A549 (cell line): ENCODE results near the gene PRRG2. TPM values are rescaled to one million over a fixed set of nuclear protein-coding genes. Genes with fewer than 3 reads are reported as not detected.

Source experiments
- ATAC-seq, 2 experiments: fragments of 200-7000 bp in 1 of 2; fragments of >200 bp in 1 of 2; cut with Nextera tagmentation in 1 of 2; cut with Tn5 transposase in 1 of 2; 3 replicates each; pipeline versions ENCODE4 v1.8.0 to v1.9.1; 2018 to 2020; ENCODE audit warnings: mild to moderate bottlenecking in 1 of 2, moderate library complexity in 1 of 2
- CTCF ChIA-PET: fragments of 300-600 bp; sonication (Branson Sonifier 250); formaldehyde crosslinking; extraction: SDS; loops from one replicate; lab custom pipeline; 2021; ENCODE audit warnings: antibody characterized with exemption, inconsistent platforms; lab: Yijun Ruan, JAX
- POLR2A ChIA-PET: fragments of 350-600 bp; formaldehyde crosslinking; extraction: SDS; loops from one replicate; lab custom pipeline; 2021; ENCODE audit warnings: antibody characterized with exemption, inconsistent platforms; lab: Yijun Ruan, JAX
- DNase-seq, 2 experiments: peaks; one replicate each; pipeline versions ENCODE4 v3.0.0 to v3.0.0-alpha.2; 2011 to 2016; ENCODE audit warnings: low read depth in 1 of 2, low spot score in 1 of 2
- FAIRE-seq: peaks from 2 replicates; lab custom pipeline; 2011; peaks lifted over from hg19 to GRCh38; lab: Jason Lieb, UNC
- H3K27ac ChIP-seq, 2 experiments: fragments of >200 bp; sonication (Bioruptor Twin); formaldehyde crosslinking; 3 replicates each; pipeline ENCODE4 v1.5.1; 2016 to 2017
- H3K4me1 ChIP-seq: fragments of >200 bp; sonication (Bioruptor Twin); formaldehyde crosslinking; 3 replicates; pipeline ENCODE4 v1.6.1; 2016
- H3K4me2 ChIP-seq: fragments of >200 bp; sonication (Bioruptor Twin); formaldehyde crosslinking; 3 replicates; pipeline ENCODE4 v1.6.1; 2016
- H3K4me3 ChIP-seq: fragments of >200 bp; sonication (Bioruptor Twin); formaldehyde crosslinking; 3 replicates; pipeline ENCODE4 v1.5.1; 2016
- H3K9me3 ChIP-seq: fragments of >200 bp; sonication (Bioruptor Twin); formaldehyde crosslinking; 3 replicates; pipeline ENCODE4 v1.6.1; 2016
- ATOH8 ChIP-seq: fragments of 250-450 bp; sonication (Bioruptor Pico); IDR thresholded peaks from 2 replicates; pipeline ENCODE4 v1.5.0; 2020; ENCODE audit warnings: low read depth, mild to moderate bottlenecking, moderate library complexity
- CBX2 ChIP-seq: fragments of 200-600 bp; sonication (generic); IDR thresholded peaks from 2 replicates; pipeline ENCODE4 v1.6.1; 2016; ENCODE audit warnings: low read depth, mild to moderate bottlenecking, borderline replicate concordance
- CEBPB ChIP-seq, 2 experiments: fragments of >200 bp in 1 of 2; sonication (Bioruptor Twin) in 1 of 2; formaldehyde crosslinking in 1 of 2; IDR thresholded peaks; 2 replicates each; pipeline ENCODE4 v1.6.1; 2012 to 2016
- CHD2 ChIP-seq: fragments of 150-350 bp; IDR thresholded peaks from 2 replicates; pipeline ENCODE4 v1.6.1; 2014; ENCODE audit warnings: low read length; ENCODE audit not compliant: partially characterized antibody
- CTCF ChIP-seq: fragments of >200 bp; sonication (Bioruptor Twin); formaldehyde crosslinking; IDR thresholded peaks from 3 replicates; pipeline ENCODE4 v1.5.1; 2016
- ELK1 ChIP-seq: fragments of 150-350 bp; IDR thresholded peaks from 2 replicates; pipeline ENCODE4 v1.6.1; 2014; ENCODE audit warnings: low read depth, mild to moderate bottlenecking, low read length
- EP300 ChIP-seq, 2 experiments: fragments of >200 bp; sonication (Bioruptor Twin); formaldehyde crosslinking; IDR thresholded peaks; 2 replicates in 1 of 2; 3 replicates in 1 of 2; pipeline ENCODE4 v1.6.1; 2016 to 2017
- FOSL2 ChIP-seq, 2 experiments: fragments of 450-650 bp in 1 of 2; fragments of >200 bp in 1 of 2; sonication (Bioruptor Twin) in 1 of 2; formaldehyde crosslinking; IDR thresholded peaks; 2 replicates each; pipeline versions ENCODE4 v1.5.0 to v1.6.1; 2016 to 2020; ENCODE audit warnings: mild to moderate bottlenecking in 1 of 2, moderate library complexity in 1 of 2
- FOXS1 ChIP-seq: fragments of 250-450 bp; sonication (Bioruptor Pico); IDR thresholded peaks from 2 replicates; pipeline ENCODE4 v1.5.0; 2020; ENCODE audit warnings: mild to moderate bottlenecking, moderate library complexity
- GATA3 ChIP-seq: IDR thresholded peaks from 2 replicates; pipeline ENCODE4 v1.6.1; 2012; ENCODE audit warnings: borderline replicate concordance
- HES2 ChIP-seq: fragments of >200 bp; sonication (Bioruptor Twin); formaldehyde crosslinking; IDR thresholded peaks from 2 replicates; pipeline ENCODE4 v1.6.1; 2016
- HEYL ChIP-seq: fragments of 250-450 bp; sonication (Bioruptor Pico); IDR thresholded peaks from 2 replicates; pipeline ENCODE4 v1.8.0; 2021; ENCODE audit warnings: mild to moderate bottlenecking, moderate library complexity
- HMGXB4 ChIP-seq: fragments of 250-450 bp; sonication (Bioruptor Pico); IDR thresholded peaks from 2 replicates; pipeline ENCODE4 v1.5.0; 2021; ENCODE audit warnings: mild to moderate bottlenecking, moderate library complexity, borderline replicate concordance
- HOXB13 ChIP-seq: fragments of 250-450 bp; sonication (Bioruptor Pico); IDR thresholded peaks from 2 replicates; pipeline ENCODE4 v1.5.0; 2020; ENCODE audit warnings: low read depth, mild to moderate bottlenecking, moderate library complexity
- JUN ChIP-seq, 2 experiments: fragments of >200 bp; sonication (Bioruptor Twin); formaldehyde crosslinking; IDR thresholded peaks; 2 replicates in 1 of 2; 3 replicates in 1 of 2; pipeline ENCODE4 v1.6.1; 2016 to 2017
- KDM1A ChIP-seq: fragments of 200-600 bp; sonication (generic); IDR thresholded peaks from 2 replicates; pipeline ENCODE4 v1.6.1; 2016; ENCODE audit warnings: low read depth, mild to moderate bottlenecking
- KDM5A ChIP-seq: fragments of 200-600 bp; sonication (generic); IDR thresholded peaks from 2 replicates; pipeline ENCODE4 v1.6.1; 2016; ENCODE audit warnings: antibody characterized with exemption, mild to moderate bottlenecking
- MAFK ChIP-seq: fragments of 450-650 bp; IDR thresholded peaks from 2 replicates; pipeline ENCODE4 v1.6.1; 2014; ENCODE audit not compliant: partially characterized antibody
- MAX ChIP-seq: IDR thresholded peaks from 2 replicates; pipeline ENCODE4 v1.6.1; 2012
- MAZ ChIP-seq: fragments of 150-350 bp; IDR thresholded peaks from 2 replicates; pipeline ENCODE4 v1.6.1; 2014; ENCODE audit warnings: antibody characterized with exemption, low read depth, low read length, borderline replicate concordance
- PBX3 ChIP-seq: IDR thresholded peaks from 2 replicates; pipeline ENCODE4 v1.6.1; 2012
- POLR2AphosphoS2 ChIP-seq: conservative IDR thresholded peaks from 2 replicates; pipeline ENCODE4 v1.6.1; 2012; ENCODE audit warnings: low read length, improper control_type of control experiment, inconsistent platforms
- RAD21 ChIP-seq, 2 experiments: fragments of >200 bp in 1 of 2; sonication (Bioruptor Twin) in 1 of 2; formaldehyde crosslinking in 1 of 2; IDR thresholded peaks in 1 of 2; conservative IDR thresholded peaks in 1 of 2; 2 replicates in 1 of 2; 3 replicates in 1 of 2; pipeline ENCODE4 v1.6.1; 2012 to 2018; ENCODE audit warnings: inconsistent platforms in 1 of 2
- REST ChIP-seq: fragments of 200-600 bp; sonication (generic); IDR thresholded peaks from 2 replicates; pipeline ENCODE4 v1.6.1; 2016; ENCODE audit warnings: antibody characterized with exemption, mild to moderate bottlenecking, moderate library complexity
- RFX5 ChIP-seq: fragments of 450-650 bp; IDR thresholded peaks from 2 replicates; pipeline ENCODE4 v1.7.1; 2014; ENCODE audit warnings: antibody characterized with exemption, mild to moderate bottlenecking, moderate library complexity
- SMC3 ChIP-seq: fragments of >200 bp; sonication (Bioruptor Twin); formaldehyde crosslinking; IDR thresholded peaks from 3 replicates; pipeline ENCODE4 v1.6.1; 2018; ENCODE audit warnings: inconsistent platforms
- ZSCAN20 ChIP-seq: fragments of 250-450 bp; sonication (Bioruptor Pico); IDR thresholded peaks from 2 replicates; pipeline ENCODE4 v1.8.0; 2022; ENCODE audit warnings: mild to moderate bottlenecking, moderate library complexity
- WGBS: methylation state at CpG from one replicate; pipeline ENCODE4 v1.1.6; 2017; ENCODE audit errors: missing lambda C conversion rate; 5-methylcytosine and 5-hydroxymethylcytosine counted together
- polyA plus RNA-seq, 4 experiments: library from polyadenylated mRNA; depleted of rRNA in 3 of 4; stranded (reverse); fragments of >200 nt; fragmentation: RNase III in 1 of 4; extraction: RNeasy Plus Mini Kit Qiagen cat#74134 plus additional on column Dnase treatment in 1 of 4; gene quantifications; 2 replicates in 3 of 4; 3 replicates in 1 of 4; pipeline ENCODE4 v1.2.3, GENCODE V29; 2011 to 2017

The PRRG2 gene
- polyA plus RNA-seq, 2 of the 4 experiments (the other 2 are of a cell fraction) = 0.53 to 1.0 TPM

GRCh38 chr19:49640113-49640898 is 59.2 kb downstream of the PRRG2 start, which contains the start of gene RRAS:
RRAS (minus strand) TSS chr19:49640143; CDS start chr19:49640098, 45 bp downstream.
- peak; percentile 96 for FAIRE-seq
- CTCF ChIA-PET = interaction anchor here (0.7 to 12.4 kb wide), 12 partner anchors 15 to 93 kb away, joined by 3 to 134 read pairs (median 4); partner anchors contain the start of genes BCL2L12, IRF3, PRMT1 and PRRG2
- TF ChIP-seq RFX5 = no peak; the same call in 1 of the 2 replicates
- TF ChIP-seq CEBPB (IDR thresholded peaks at IDR 0.05) = peak in 1 of 2 experiments; percentile 13; a peak in 1 of 4 replicates
- TF ChIP-seq ATOH8 = no peak
- TF ChIP-seq JUN (IDR thresholded peaks at IDR 0.05) = peak; percentile 90 to 95
- no peak for TF ChIP-seq HOXB13 (CRISPR knock-in tag)
- TF ChIP-seq REST = no peak
- TF ChIP-seq KDM1A = no peak
- no peak for TF ChIP-seq FOXS1 (CRISPR knock-in tag)
- TF ChIP-seq CTCF = no peak
- peak; percentile 71 for TF ChIP-seq MAZ
- TF ChIP-seq RAD21 (conservative IDR thresholded peaks at IDR 0.05 in 1 of 2, IDR thresholded peaks at IDR 0.05 in 1 of 2) = no peak; a peak in 1 of 5 replicates
- TF ChIP-seq KDM5A = no peak
- peak; percentile 64 for TF ChIP-seq MAFK
- TF ChIP-seq PBX3 = no peak
- TF ChIP-seq HMGXB4 (CRISPR knock-in tag) = no peak
- TF ChIP-seq POLR2AphosphoS2 = no peak
- no peak for TF ChIP-seq HEYL
- TF ChIP-seq ZSCAN20 (CRISPR knock-in tag) = no peak
- peak; percentile 13 to 42; a peak in 1 of 5 replicates for TF ChIP-seq EP300 (IDR thresholded peaks at IDR 0.05)
- TF ChIP-seq SMC3 = peak; percentile 6; the same call in 1 of the 3 replicates
- peak; percentile 65 for TF ChIP-seq MAX
- no peak for TF ChIP-seq CHD2
- TF ChIP-seq CBX2 = no peak
- peak; percentile 81 for TF ChIP-seq FOSL2 (IDR thresholded peaks at IDR 0.05)
- TF ChIP-seq FOSL2 (CRISPR knock-in tag; IDR thresholded peaks at IDR 0.05) = peak; percentile 97
- no peak for TF ChIP-seq HES2
- TF ChIP-seq GATA3 = peak; percentile 67; the same call in 1 of the 2 replicates
- TF ChIP-seq ELK1 = no peak

More at GRCh38 chr19:49640113-49640898, 59.2 kb downstream of the PRRG2 start, which contains the start of gene RRAS:
- Histone ChIP-seq H3K27ac (peak within 1 kb of the TSS; percentile 97 to 99), H3K4me2 (peak within 1 kb of the TSS; percentile 97), H3K4me3 (peak within 1 kb of the TSS; percentile 94), H3K9me3 (no peaks in the 10 kb centered on the region), H3K4me1 (peaks cover 37% of the 10 kb centered on the region)
- DNase-seq = peak; percentile 99 to 100
- ATAC-seq = peak; percentile 62 to 76
- WGBS = under 1% methylated on average over 38 of the region's 51 CpGs
- POLR2A ChIA-PET = interaction anchor here (0.5 to 3.9 kb wide), 25 partner anchors 9 to 237 kb away, joined by 3 to 48 read pairs (median 5); partner anchors contain the start of genes AKT1S1, ALDH16A1, BCL2L12 and IRF3
